ENCODE data around the gene SESN1.

Gene SESN1

GRCh38 chr6:108969776-108970175, 124.9 kb downstream of the SESN1 start:
- DNase-seq (ENCODE audit: insufficient read length, low spot score) (no peak), FAIRE-seq (no peak)
- TF ChIP-seq POLR2A (IDR thresholded peaks at IDR 0.05; ENCODE audit: low read depth, low read length), result no peak

GRCh38 chr6:108968325-108969316, 126.0 kb downstream of the SESN1 start:
- TF ChIP-seq POLR2A (IDR thresholded peaks at IDR 0.05; ENCODE audit: low read depth, low read length), result no peak
- no peak for DNase-seq (ENCODE audit: insufficient read length, low spot score)
- no peak for FAIRE-seq

DNA sequence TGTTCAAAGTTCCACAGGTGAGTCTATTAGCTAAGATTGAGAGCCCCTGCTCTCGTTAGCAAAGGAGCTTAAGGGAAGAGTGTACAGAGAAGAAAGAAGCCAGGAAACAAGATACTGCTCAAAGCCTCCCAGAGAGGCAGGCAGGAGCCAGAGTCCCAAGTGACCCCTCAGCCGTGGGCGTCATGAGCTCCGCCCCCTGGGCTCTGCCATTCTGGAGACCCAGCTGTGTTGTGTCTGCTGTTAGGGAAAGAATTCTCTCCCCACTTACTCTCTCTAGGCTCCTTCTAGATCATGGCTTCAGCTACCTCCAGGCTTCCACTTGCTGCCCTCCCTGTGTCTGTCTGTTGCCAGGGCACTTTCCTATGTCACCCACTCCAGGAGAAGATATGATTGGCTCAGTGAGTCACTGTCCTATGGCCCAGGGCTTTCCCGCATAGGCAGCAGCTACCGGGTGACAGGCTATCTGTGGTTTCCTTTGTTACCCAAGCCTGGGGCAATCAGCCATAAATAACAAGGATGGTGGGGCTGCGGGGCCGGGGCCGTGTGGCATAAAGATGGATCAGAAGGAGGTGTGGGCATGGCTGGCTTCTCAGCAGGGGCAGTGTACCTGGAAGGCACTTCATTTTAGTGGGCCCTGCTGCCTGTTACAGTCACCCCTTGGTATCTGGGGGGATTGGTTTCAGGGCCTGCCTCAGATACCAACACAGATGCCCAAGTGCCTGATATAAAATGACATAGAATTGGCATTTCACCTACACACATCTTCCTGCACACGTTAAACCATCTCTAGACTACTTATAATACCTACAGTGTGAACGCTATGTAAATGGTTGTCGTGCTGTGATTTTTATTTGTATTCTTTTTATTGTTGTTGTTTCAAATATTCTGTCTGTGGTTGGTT, 127.5 kb downstream of the SESN1 start:
- TF ChIP-seq POLR2A (IDR thresholded peaks at IDR 0.05; ENCODE audit: low read depth, low read length), result no peak
- FAIRE-seq (no peak), DNase-seq (ENCODE audit: insufficient read length, low spot score) (peak; percentile 26)

DNA sequence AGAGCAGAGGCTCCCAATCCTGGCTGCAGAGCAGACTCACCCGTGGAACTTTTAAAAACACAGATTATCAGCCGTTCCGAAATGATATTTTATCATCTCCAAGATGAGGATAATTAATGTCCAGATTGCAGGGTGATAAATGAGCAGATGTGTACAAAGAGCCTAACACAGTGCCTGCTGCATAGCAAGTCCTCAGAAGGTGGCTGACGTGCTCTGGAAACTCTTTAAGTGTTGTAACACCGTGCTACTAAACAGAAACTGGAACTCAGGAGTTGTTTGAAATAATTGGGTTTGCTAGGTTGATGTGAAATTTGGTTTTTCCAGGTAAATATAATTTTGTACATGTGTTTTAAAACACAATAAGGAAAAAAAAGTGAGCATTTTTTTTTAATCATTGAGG, 128.4 kb downstream of the SESN1 start:
- DNase-seq (ENCODE audit: insufficient read length, low spot score), result no peak
- no peak for TF ChIP-seq POLR2A (IDR thresholded peaks at IDR 0.05; ENCODE audit: low read depth, low read length)
- no peak for FAIRE-seq

GRCh38 chr6:108961985-108962384, 132.7 kb downstream of the SESN1 start:
- FAIRE-seq (no peak), DNase-seq (ENCODE audit: insufficient read length, low spot score) (no peak)

GRCh38 chr6:108961077-108961476, 133.6 kb downstream of the SESN1 start:
- FAIRE-seq (no peak), DNase-seq (ENCODE audit: insufficient read length, low spot score) (no peak)
- TF ChIP-seq POLR2A (IDR thresholded peaks at IDR 0.05; ENCODE audit: low read depth, low read length), result no peak

More at GRCh38 chr6:108961985-108962384, 132.7 kb downstream of the SESN1 start:
- no peak for TF ChIP-seq POLR2A (IDR thresholded peaks at IDR 0.05; ENCODE audit: low read depth, low read length)

- no peak for FAIRE-seq
- no peak for DNase-seq (ENCODE audit: insufficient read length, low spot score)
- no peak for TF ChIP-seq POLR2A (IDR thresholded peaks at IDR 0.05; ENCODE audit: low read depth, low read length)
Measured at GRCh38 chr6:108960601-108961000, 134.0 kb downstream of the SESN1 start.

GRCh38 chr6:108959972-108960582, 134.6 kb downstream of the SESN1 start:
- no peak for DNase-seq (ENCODE audit: insufficient read length, low spot score)
- FAIRE-seq, result no peak

DNA sequence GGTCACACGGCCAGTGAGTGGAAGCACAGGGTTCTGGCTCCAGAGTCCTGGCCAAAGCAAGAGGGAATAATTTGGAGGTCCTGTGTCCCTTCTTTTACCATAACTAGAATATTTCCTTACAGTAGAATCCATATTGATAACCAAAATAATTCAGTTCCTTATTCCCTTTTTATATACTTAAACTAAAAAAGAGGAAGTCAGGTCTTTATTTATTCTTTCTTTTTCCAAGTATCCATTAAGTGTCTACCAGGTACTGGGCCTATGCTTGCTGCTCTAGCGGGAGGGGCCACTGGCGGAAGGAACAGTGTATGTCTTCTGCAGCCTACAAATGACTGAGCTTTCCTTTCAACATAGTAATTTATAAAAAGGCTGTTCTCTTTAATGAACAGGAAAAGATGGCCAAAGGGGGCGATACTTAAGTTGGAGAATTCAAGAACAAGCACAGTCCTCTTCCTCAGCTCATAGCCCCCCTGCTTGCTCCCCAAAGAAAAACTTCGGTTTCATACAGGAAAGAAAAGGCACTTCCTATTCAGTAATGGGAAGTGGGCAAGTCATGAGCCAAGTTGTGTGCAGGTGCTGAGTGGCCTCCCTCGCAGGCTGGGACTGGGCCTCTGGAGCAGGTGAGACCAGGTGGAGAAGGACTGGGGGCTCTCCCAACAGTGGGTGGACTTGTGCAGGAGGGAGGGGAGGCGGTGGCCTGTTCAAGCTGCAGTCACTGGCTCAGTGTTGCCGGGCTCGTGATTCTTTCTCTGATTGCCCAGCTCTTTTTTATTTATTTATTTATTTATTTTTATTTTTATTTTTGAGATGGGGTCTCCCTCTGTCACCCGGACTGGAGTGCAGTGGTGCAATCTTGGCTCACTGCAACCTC, 135.5 kb downstream of the SESN1 start:
- FAIRE-seq (no peak), DNase-seq (ENCODE audit: insufficient read length, low spot score) (no peak)
- TF ChIP-seq POLR2A (IDR thresholded peaks at IDR 0.05; ENCODE audit: low read depth, low read length), result no peak

More at GRCh38 chr6:108959972-108960582, 134.6 kb downstream of the SESN1 start:
- TF ChIP-seq POLR2A (IDR thresholded peaks at IDR 0.05; ENCODE audit: low read depth, low read length), result no peak

- DNase-seq (ENCODE audit: insufficient read length, low spot score) (no peak), FAIRE-seq (no peak)
- no peak for TF ChIP-seq POLR2A (IDR thresholded peaks at IDR 0.05; ENCODE audit: low read depth, low read length)
Measured at GRCh38 chr6:108957221-108957620, 137.4 kb downstream of the SESN1 start.

- DNase-seq (ENCODE audit: insufficient read length, low spot score), result no peak
- TF ChIP-seq POLR2A (IDR thresholded peaks at IDR 0.05; ENCODE audit: low read depth, low read length), result no peak
- FAIRE-seq, result no peak
Measured at GRCh38 chr6:108955329-108955949, 139.2 kb downstream of the SESN1 start.

- TF ChIP-seq POLR2A (IDR thresholded peaks at IDR 0.05; ENCODE audit: low read depth, low read length), result no peak
- no peak for FAIRE-seq
Measured at GRCh38 chr6:108953681-108954080, 141.0 kb downstream of the SESN1 start.

More at GRCh38 chr6:108953681-108954080, 141.0 kb downstream of the SESN1 start:
- DNase-seq (ENCODE audit: insufficient read length, low spot score), result no peak

All from H54 (cell line).